ENCODE data around the gene DGLUCY. TPM values are rescaled to one million over a fixed set of nuclear protein-coding genes. Genes with fewer than 3 reads are reported as not detected.

The DGLUCY gene
- total RNA-seq, 1 experiment from 2014 or later = 54.8 TPM

- BruUV-seq (replicated peaks) = no TSS peak
- intact Hi-C loops (cut with micrococcal nuclease; ENCODE audit: unreplicated experiment) = no loop called here
- no peak for DNase-seq
- TF ChIP-seq CTCF (IDR thresholded peaks at IDR 0.05; ENCODE audit: insufficient read depth in 1 of 2, low read depth in 1 of 2, low read length in 1 of 2, severe bottlenecking in 1 of 2, unreplicated experiment in 1 of 2) = no peak
- Mint-ChIP-seq H3K27ac (ENCODE audit: unreplicated experiment) (no peak overlapping the region), H3K9me3 (ENCODE audit: unreplicated experiment) (peaks cover 5% of the 10 kb centered on the region), H3K4me1 (ENCODE audit: low read depth, unreplicated experiment) (no peaks in the 10 kb centered on the region), H3K4me3 (ENCODE audit: unreplicated experiment) (no peak overlapping the region), H3K27me3 (ENCODE audit: insufficient read depth, unreplicated experiment) (peaks cover 2% of the 10 kb centered on the region), H3K36me3 (ENCODE audit: insufficient read depth, unreplicated experiment) (no peaks in the 10 kb centered on the region)
- Histone ChIP-seq H3K9me3 (0 out of 2 replicates have a peak, but pooled peaks cover 6% of the 10 kb centered on the region), H3K4me1 (no peaks in the 10 kb centered on the region), H3K36me3 (ENCODE audit: control insufficient read depth, insufficient read depth, low read length) (no peaks in the 10 kb centered on the region), H3K27me3 (replicated peaks; ENCODE audit: control insufficient read depth, insufficient read depth, low read length) (no peaks in the 10 kb centered on the region), H3K4me3 (ENCODE audit: low read depth, low read length) (no peak overlapping the region)
- ChIA-PET POLR2A (no interaction called here), CTCF (no interaction called here)
Observed at GRCh38 chr14:91234791-91235114, 120.9 kb downstream of the DGLUCY start.

- BruUV-seq (replicated peaks) = no TSS peak
- H3K4me1 Mint-ChIP-seq (ENCODE audit: low read depth, unreplicated experiment) = no peaks in the 10 kb centered on the region
- H3K4me1 ChIP-seq = no peaks in the 10 kb centered on the region
- ChIA-PET POLR2A (no interaction called here), CTCF (interaction anchor here (0.7 kb wide), 1 partner anchor 84 kb away, joined by 3 read pairs; no protein-coding TSS in a partner anchor)
- H3K4me3 ChIP-seq (ENCODE audit: low read depth, low read length) = no peak overlapping the region
- 0 out of 2 replicates have a peak, but pooled peaks cover 1% of the 10 kb centered on the region for H3K9me3 ChIP-seq
- intact Hi-C loops (cut with micrococcal nuclease; ENCODE audit: unreplicated experiment) = no loop called here
- DNase-seq = no peak
- no peaks in the 10 kb centered on the region for H3K36me3 Mint-ChIP-seq (ENCODE audit: insufficient read depth, unreplicated experiment)
- H3K4me3 Mint-ChIP-seq (ENCODE audit: unreplicated experiment) = no peak overlapping the region
- no peak for TF ChIP-seq CTCF (IDR thresholded peaks at IDR 0.05; ENCODE audit: insufficient read depth in 1 of 2, low read depth in 1 of 2, low read length in 1 of 2, severe bottlenecking in 1 of 2, unreplicated experiment in 1 of 2)
- no peak overlapping the region for H3K27ac Mint-ChIP-seq (ENCODE audit: unreplicated experiment)
- H3K36me3 ChIP-seq (ENCODE audit: control insufficient read depth, insufficient read depth, low read length) = no peaks in the 10 kb centered on the region
- peaks cover 2% of the 10 kb centered on the region for H3K27me3 Mint-ChIP-seq (ENCODE audit: insufficient read depth, unreplicated experiment)
- no peaks in the 10 kb centered on the region for H3K27me3 ChIP-seq (replicated peaks; ENCODE audit: control insufficient read depth, insufficient read depth, low read length)
- peaks cover 10% of the 10 kb centered on the region for H3K9me3 Mint-ChIP-seq (ENCODE audit: unreplicated experiment)
Observed at GRCh38 chr14:91235841-91236240, 122.0 kb downstream of the DGLUCY start.

- POLR2A ChIA-PET = no interaction called here
- intact Hi-C loops (cut with micrococcal nuclease; ENCODE audit: unreplicated experiment) = no loop called here
- CTCF ChIA-PET = no interaction called here
- H3K4me1 ChIP-seq = no peaks in the 10 kb centered on the region
- Mint-ChIP-seq H3K4me3 (ENCODE audit: unreplicated experiment) (no peak overlapping the region), H3K27me3 (ENCODE audit: insufficient read depth, unreplicated experiment) (peaks cover 7% of the 10 kb centered on the region), H3K27ac (ENCODE audit: unreplicated experiment) (no peak overlapping the region), H3K9me3 (ENCODE audit: unreplicated experiment) (peaks cover 10% of the 10 kb centered on the region), H3K36me3 (ENCODE audit: insufficient read depth, unreplicated experiment) (no peaks in the 10 kb centered on the region), H3K4me1 (ENCODE audit: low read depth, unreplicated experiment) (no peaks in the 10 kb centered on the region)
- TF ChIP-seq CTCF (IDR thresholded peaks at IDR 0.05; ENCODE audit: insufficient read depth in 1 of 2, low read depth in 1 of 2, low read length in 1 of 2, severe bottlenecking in 1 of 2, unreplicated experiment in 1 of 2) = no peak
- DNase-seq = no peak
- no peak overlapping the region for H3K4me3 ChIP-seq (ENCODE audit: low read depth, low read length)
- no TSS peak for BruUV-seq (replicated peaks)
- H3K36me3 ChIP-seq (ENCODE audit: control insufficient read depth, insufficient read depth, low read length) = no peaks in the 10 kb centered on the region
- H3K27me3 ChIP-seq (replicated peaks; ENCODE audit: control insufficient read depth, insufficient read depth, low read length) = no peaks in the 10 kb centered on the region
- H3K9me3 ChIP-seq = no peaks in the 10 kb centered on the region
Observed at GRCh38 chr14:91237219-91237618, 123.3 kb downstream of the DGLUCY start.

All from Caco-2 (cell line).